Right ventricle myocardium inferior (tissue), 1 donor: ENCODE results near the gene SCRN1. TPM values are rescaled to one million over a fixed set of nuclear protein-coding genes. Genes with fewer than 3 reads are reported as not detected.

Experiments
- ATAC-seq: fragments of 200-7000 bp; cut with Tn5 transposase; one replicate; pipeline ENCODE4 v1.9.1; 2020; ENCODE audit warnings: mild to moderate bottlenecking, moderate library complexity
- DNase-seq: peaks from one replicate; pipeline ENCODE4 v3.0.0; 2021; ENCODE audit errors: missing footprints
- intact Hi-C: fragments of 100-400 bp; cut with DNase I; formaldehyde crosslinking; loops from one replicate; pipeline ENCODE4 v1.11.0; 2022
- total RNA-seq: library from RNA; stranded (reverse); fragmentation: NEBNext Ultra II Directional; extraction: Animal tissue kit (Norgen Biotek cat#: 25700); gene quantifications from one replicate; pipeline ENCODE4 v1.2.1, GENCODE V29; 2021
- donor health status: DM: no; HTN: yes; CAD: no; lungs with severe emphysema.

SCRN1 gene
- total RNA-seq, 1 donor from 2014 or later = 15.0 TPM

GRCh38 chr7:29882481-29882880, 107.1 kb downstream of the SCRN1 start:
- DNase-seq = no peak
- intact Hi-C loops = no loop called here
- no peak for ATAC-seq

GRCh38 chr7:29881724-29882123, 107.9 kb downstream of the SCRN1 start:
- no peak for DNase-seq
- no peak for ATAC-seq
- intact Hi-C loops = no loop called here

GRCh38 chr7:29879609-29880008, 110.0 kb downstream of the SCRN1 start:
- intact Hi-C loops = loop anchor here (5.0 kb wide), 1 partner anchor 193 kb away; no protein-coding TSS in a partner anchor
- peak; percentile 82 for ATAC-seq
- DNase-seq = no peak

GRCh38 chr7:29878081-29878688, 111.4 kb downstream of the SCRN1 start:
- no peak for ATAC-seq
- intact Hi-C loops = loop anchor here (5.0 kb wide), 1 partner anchor 194 kb away; no protein-coding TSS in a partner anchor
- no peak for DNase-seq

DNA sequence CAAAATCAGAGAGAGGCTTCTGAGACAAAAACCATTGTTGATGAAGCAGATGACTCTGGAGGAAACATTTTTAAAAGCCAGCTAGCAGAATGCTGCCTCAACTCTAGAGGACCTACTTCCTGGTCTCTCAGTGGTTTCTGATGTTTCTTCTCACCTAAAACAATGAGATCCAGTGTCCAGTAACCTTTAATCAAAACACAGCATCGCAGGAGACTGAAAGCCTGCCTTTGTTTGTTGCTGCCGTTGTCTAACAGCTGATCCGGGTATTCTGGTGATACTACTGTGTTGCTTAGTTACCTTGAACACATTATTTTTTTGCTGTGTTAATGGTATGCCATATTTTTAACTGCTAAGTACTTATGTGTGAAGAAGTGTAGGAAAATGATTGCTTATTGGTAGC, 112.4 kb downstream of the SCRN1 start:
- DNase-seq (no peak), ATAC-seq (no peak)
- intact Hi-C loops = loop anchor here (5.0 kb wide), 1 partner anchor 195 kb away; no protein-coding TSS in a partner anchor

GRCh38 chr7:29875741-29876140, 113.9 kb downstream of the SCRN1 start:
- intact Hi-C loops = loop anchor here (5.0 kb wide), 1 partner anchor 197 kb away; no protein-coding TSS in a partner anchor
- no peak for DNase-seq
- ATAC-seq = no peak

- DNase-seq = no peak
- intact Hi-C loops = no loop called here
- no peak for ATAC-seq
Measured at GRCh38 chr7:29873644-29874294, 115.8 kb downstream of the SCRN1 start.

GRCh38 chr7:29871787-29872398, 117.7 kb downstream of the SCRN1 start:
- DNase-seq (no peak), ATAC-seq (no peak)
- intact Hi-C loops = no loop called here

Other genes with a start within 250 kb of the SCRN1 start
- 5.5 TPM for gene WIPF3, start 183.3 kb downstream of the SCRN1 start, total RNA-seq
- gene FKBP14, start 36.9 kb upstream of the SCRN1 start, total RNA-seq = 8.5 TPM
- 3.9 TPM for gene PLEKHA8, start 38.6 kb upstream of the SCRN1 start, total RNA-seq
- gene MTURN, start 145.2 kb upstream of the SCRN1 start, total RNA-seq = 15.7 TPM